Kidney (tissue), 14 donors: ENCODE data around the gene HNRNPLL. TPM values are rescaled to one million over a fixed set of nuclear protein-coding genes. Genes with fewer than 3 reads are reported as not detected.

Experiments used
- DNase-seq, 5 donors: peaks; one replicate each; pipeline ENCODE4 v3.0.0-alpha.2; 2013 to 2020
- FAIRE-seq: peaks from 2 replicates; lab custom pipeline; 2012; peaks lifted over from hg19 to GRCh38; lab: Jason Lieb, UNC
- H3K27ac ChIP-seq, 2 donors: one replicate each; pipeline ENCODE4 v1.7.0; 2013; ENCODE audit warnings: low read depth in 2 of 2, low read length in 2 of 2, inconsistent platforms in 1 of 2
- H3K27me3 ChIP-seq: one replicate; pipeline ENCODE4 v1.7.1; 2013; ENCODE audit warnings: low read length, inconsistent platforms; ENCODE audit not compliant: control insufficient read depth, insufficient read depth
- H3K36me3 ChIP-seq, 3 donors: one replicate each; pipeline versions ENCODE4 v1.7.0 to v1.7.1; 2013; ENCODE audit warnings: low read length in 3 of 3, control low read depth in 1 of 3, inconsistent platforms in 1 of 3; ENCODE audit not compliant: insufficient read depth in 3 of 3, control insufficient read depth in 2 of 3
- H3K4me1 ChIP-seq, 3 donors: one replicate each; pipeline versions ENCODE4 v1.7.0 to v1.7.1; 2013; ENCODE audit warnings: low read length in 3 of 3, inconsistent platforms in 1 of 3, low read depth in 1 of 3; ENCODE audit not compliant: control insufficient read depth in 2 of 3, insufficient read depth in 2 of 3
- H3K4me3 ChIP-seq, 3 donors: one replicate each; pipeline versions ENCODE4 v1.7.0 to v1.8.1; 2013; ENCODE audit warnings: low read length in 3 of 3, control low read depth in 1 of 3, inconsistent platforms in 1 of 3
- H3K9ac ChIP-seq, 3 donors: one replicate each; pipeline versions ENCODE4 v1.7.0 to v1.7.1; 2013; ENCODE audit warnings: low read length in 3 of 3, control low read depth in 1 of 3, inconsistent platforms in 1 of 3
- H3K9me3 ChIP-seq, 3 donors: one replicate each; pipeline versions ENCODE4 v1.7.0 to v1.7.1; 2013; ENCODE audit warnings: low read length in 3 of 3, control low read depth in 1 of 3, inconsistent platforms in 1 of 3; ENCODE audit not compliant: control insufficient read depth in 2 of 3, insufficient read depth in 1 of 3
- CTCF ChIP-seq: IDR thresholded peaks from 3 replicates; pipeline ENCODE4 v1.5.1; 2012; ENCODE audit warnings: mild to moderate bottlenecking, moderate library complexity, borderline replicate concordance; ENCODE audit not compliant: insufficient read depth; ENCODE audit errors: extremely low read depth
- intact Hi-C: fragments of 100-400 bp; cut with DNase I; formaldehyde crosslinking; loops from one replicate; pipeline ENCODE4 v1.11.1; 2022
- polyA plus RNA-seq: library from polyadenylated mRNA; stranded (reverse); fragments of 350-450 nt; fragmentation: Illumina TruSeq; extraction: RNeasy Lipid Tissue Mini Kit (QIAGEN cat#74804); gene quantifications from one replicate; pipeline ENCODE4 v1.2.3, GENCODE V29; 2014; ENCODE audit warnings: low read depth, low replicate concordance; ENCODE audit not compliant: insufficient read depth
- total RNA-seq: library from RNA; stranded (reverse); fragmentation: NEBNext Ultra II Directional; extraction: Animal tissue kit (Norgen Biotek cat#: 25700); gene quantifications from one replicate; pipeline ENCODE4 v1.2.1, GENCODE V29; 2021
- donor health status: control.
- donor health status: control.
- donor health status: control.
- donor health status: control.
- donor health status: control.
- donor health status: DM: yes; HTN: yes; CAD: no.
- donor health status: Normal renal cell carcinoma (clear cell type).

Gene HNRNPLL
- total and polyA plus RNA-seq, 2 donors from 2014 or later, result 15.5 to 51.0 TPM

DNA sequence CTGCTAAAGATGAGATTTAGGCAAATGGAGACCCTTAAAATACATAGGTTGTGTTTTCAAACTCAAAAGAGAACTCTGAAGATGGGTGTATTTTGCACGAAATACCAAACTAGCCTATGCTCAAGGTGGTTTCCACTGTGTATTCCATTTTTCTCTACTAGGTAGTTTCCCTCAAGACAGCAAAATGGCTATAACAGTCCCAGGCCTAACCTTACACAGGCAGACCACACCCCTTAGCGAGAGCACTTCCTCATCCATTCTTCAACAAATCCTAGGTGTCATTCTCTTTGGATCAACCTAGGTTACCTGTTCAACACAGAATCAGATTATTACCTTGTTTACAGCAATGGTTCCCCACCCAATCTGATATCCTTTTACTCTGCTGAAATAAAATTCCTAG lies 42.6 kb downstream of the HNRNPLL start:
- H3K27me3 ChIP-seq, result no peaks in the 10 kb centered on the region
- no peak for DNase-seq
- no peak overlapping the region for H3K9ac ChIP-seq
- H3K4me3 ChIP-seq, result no peak overlapping the region
- peaks cover 0 to 5% (median 2%) of the 10 kb centered on the region in 3 donors for H3K36me3 ChIP-seq
- intact Hi-C loops, result no loop called here
- TF ChIP-seq CTCF, result no peak
- no peak for FAIRE-seq
- no peaks in the 10 kb centered on the region for H3K9me3 ChIP-seq
- no peaks in the 10 kb centered on the region for H3K4me1 ChIP-seq
- H3K27ac ChIP-seq, result no peak overlapping the region

DNA sequence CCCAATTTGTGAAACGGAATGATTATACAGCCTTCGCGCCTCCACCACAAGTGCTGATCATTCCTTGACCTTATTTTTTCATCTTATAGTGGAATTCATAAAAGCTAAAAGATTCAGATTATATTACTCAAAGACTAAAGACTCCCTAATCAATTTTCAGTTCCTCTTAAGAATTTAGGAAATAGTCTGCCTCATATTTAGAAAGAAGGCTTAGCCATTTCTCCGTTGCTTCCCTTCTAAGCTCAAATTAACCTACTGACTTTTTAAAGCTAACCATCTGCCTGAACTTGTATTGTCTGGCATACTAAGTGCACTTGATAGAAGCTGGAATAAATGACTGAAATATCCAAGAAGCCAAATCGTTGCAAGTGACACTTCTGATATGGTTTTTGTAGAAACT lies 44.7 kb downstream of the HNRNPLL start:
- Histone ChIP-seq H3K36me3 (peaks cover 0 to 5% (median 2%) of the 10 kb centered on the region in 3 donors), H3K27me3 (no peaks in the 10 kb centered on the region), H3K9me3 (no peaks in the 10 kb centered on the region), H3K9ac (no peak overlapping the region), H3K4me3 (no peak overlapping the region), H3K27ac (no peak overlapping the region), H3K4me1 (no peaks in the 10 kb centered on the region)
- DNase-seq (no peak), FAIRE-seq (no peak)
- intact Hi-C loops, result no loop called here
- no peak for TF ChIP-seq CTCF

DNA sequence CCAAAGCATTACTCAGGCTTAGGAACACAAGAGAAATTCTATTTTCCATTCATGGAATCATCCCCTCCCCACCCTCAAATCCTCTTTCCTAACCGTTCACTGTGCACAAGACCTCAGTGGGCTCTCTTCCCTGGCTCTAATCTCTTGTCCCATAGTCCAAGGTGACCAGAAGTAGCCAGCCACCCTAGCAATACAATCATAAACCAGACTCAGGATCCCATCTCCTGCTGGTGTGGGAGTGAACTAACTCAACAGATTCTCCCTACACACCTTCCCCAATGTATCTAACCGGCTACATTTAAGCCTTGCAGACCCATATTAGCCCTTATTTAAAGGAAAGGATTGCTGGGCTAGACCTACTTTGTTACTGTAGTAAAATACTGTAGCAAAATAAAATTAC lies 45.5 kb downstream of the HNRNPLL start:
- H3K9me3 ChIP-seq, result no peaks in the 10 kb centered on the region
- H3K9ac ChIP-seq, result no peak overlapping the region
- H3K4me3 ChIP-seq, result no peak overlapping the region
- DNase-seq, result no peak
- H3K27me3 ChIP-seq, result no peaks in the 10 kb centered on the region
- no peak for FAIRE-seq
- intact Hi-C loops, result no loop called here
- H3K27ac ChIP-seq, result no peak overlapping the region
- H3K36me3 ChIP-seq, result peaks cover 0 to 5% (median 2%) of the 10 kb centered on the region in 3 donors
- H3K4me1 ChIP-seq, result no peaks in the 10 kb centered on the region
- TF ChIP-seq CTCF, result no peak
